A549 (cell line): ENCODE measurements around the gene KCNN1. TPM values are rescaled to one million over a fixed set of nuclear protein-coding genes. Genes with fewer than 3 reads are reported as not detected.

Experiments
- ATAC-seq, 2 experiments: fragments of 200-7000 bp in 1 of 2; fragments of >200 bp in 1 of 2; cut with Nextera tagmentation in 1 of 2; cut with Tn5 transposase in 1 of 2; 3 replicates each; pipeline versions ENCODE4 v1.8.0 to v1.9.1; 2018 to 2020; ENCODE audit warnings: mild to moderate bottlenecking in 1 of 2, moderate library complexity in 1 of 2
- CTCF ChIA-PET: fragments of 300-600 bp; sonication (Branson Sonifier 250); formaldehyde crosslinking; extraction: SDS; loops from one replicate; lab custom pipeline; 2021; ENCODE audit warnings: antibody characterized with exemption, inconsistent platforms; lab: Yijun Ruan, JAX
- POLR2A ChIA-PET: fragments of 350-600 bp; formaldehyde crosslinking; extraction: SDS; loops from one replicate; lab custom pipeline; 2021; ENCODE audit warnings: antibody characterized with exemption, inconsistent platforms; lab: Yijun Ruan, JAX
- DNase-seq, 2 experiments: peaks; one replicate each; pipeline versions ENCODE4 v3.0.0 to v3.0.0-alpha.2; 2011 to 2016; ENCODE audit warnings: low read depth in 1 of 2, low spot score in 1 of 2
- FAIRE-seq: peaks from 2 replicates; lab custom pipeline; 2011; peaks lifted over from hg19 to GRCh38; lab: Jason Lieb, UNC
- H3K27ac ChIP-seq, 2 experiments: fragments of >200 bp; sonication (Bioruptor Twin); formaldehyde crosslinking; 3 replicates each; pipeline ENCODE4 v1.5.1; 2016 to 2017
- H3K4me1 ChIP-seq: fragments of >200 bp; sonication (Bioruptor Twin); formaldehyde crosslinking; 3 replicates; pipeline ENCODE4 v1.6.1; 2016
- H3K4me2 ChIP-seq: fragments of >200 bp; sonication (Bioruptor Twin); formaldehyde crosslinking; 3 replicates; pipeline ENCODE4 v1.6.1; 2016
- H3K4me3 ChIP-seq: fragments of >200 bp; sonication (Bioruptor Twin); formaldehyde crosslinking; 3 replicates; pipeline ENCODE4 v1.5.1; 2016
- H3K9me3 ChIP-seq: fragments of >200 bp; sonication (Bioruptor Twin); formaldehyde crosslinking; 3 replicates; pipeline ENCODE4 v1.6.1; 2016
- ATOH8 ChIP-seq: fragments of 250-450 bp; sonication (Bioruptor Pico); IDR thresholded peaks from 2 replicates; pipeline ENCODE4 v1.5.0; 2020; ENCODE audit warnings: low read depth, mild to moderate bottlenecking, moderate library complexity
- BCL3 ChIP-seq: fragments of >200 bp; sonication (Bioruptor Twin); formaldehyde crosslinking; IDR thresholded peaks from 3 replicates; pipeline ENCODE4 v1.6.1; 2016
- BHLHE40 ChIP-seq: IDR thresholded peaks from 2 replicates; pipeline ENCODE4 v1.6.1; 2012; ENCODE audit warnings: low read depth, low read length, inconsistent platforms
- CBX2 ChIP-seq: fragments of 200-600 bp; sonication (generic); IDR thresholded peaks from 2 replicates; pipeline ENCODE4 v1.6.1; 2016; ENCODE audit warnings: low read depth, mild to moderate bottlenecking, borderline replicate concordance
- CBX8 ChIP-seq: fragments of 200-600 bp; sonication (generic); IDR thresholded peaks from 2 replicates; pipeline ENCODE4 v1.6.1; 2016
- CEBPB ChIP-seq, 2 experiments: fragments of >200 bp in 1 of 2; sonication (Bioruptor Twin) in 1 of 2; formaldehyde crosslinking in 1 of 2; IDR thresholded peaks; 2 replicates each; pipeline ENCODE4 v1.6.1; 2012 to 2016
- CTCF ChIP-seq: fragments of >200 bp; sonication (Bioruptor Twin); formaldehyde crosslinking; IDR thresholded peaks from 3 replicates; pipeline ENCODE4 v1.5.1; 2016
- EHF ChIP-seq: fragments of 250-450 bp; sonication (Bioruptor Pico); IDR thresholded peaks from 2 replicates; pipeline ENCODE4 v1.5.0; 2020; ENCODE audit warnings: mild to moderate bottlenecking
- EHMT2 ChIP-seq: fragments of 200-600 bp; sonication (generic); IDR thresholded peaks from 2 replicates; pipeline ENCODE4 v1.6.1; 2016; ENCODE audit warnings: antibody characterized with exemption, low read depth, mild to moderate bottlenecking, moderate library complexity
- ESRRA ChIP-seq: fragments of 150-350 bp; IDR thresholded peaks from 2 replicates; pipeline ENCODE4 v1.6.1; 2014; ENCODE audit warnings: mild to moderate bottlenecking, low read length, borderline replicate concordance
- FOSL2 ChIP-seq, 2 experiments: fragments of 450-650 bp in 1 of 2; fragments of >200 bp in 1 of 2; sonication (Bioruptor Twin) in 1 of 2; formaldehyde crosslinking; IDR thresholded peaks; 2 replicates each; pipeline versions ENCODE4 v1.5.0 to v1.6.1; 2016 to 2020; ENCODE audit warnings: mild to moderate bottlenecking in 1 of 2, moderate library complexity in 1 of 2
- FOXS1 ChIP-seq: fragments of 250-450 bp; sonication (Bioruptor Pico); IDR thresholded peaks from 2 replicates; pipeline ENCODE4 v1.5.0; 2020; ENCODE audit warnings: mild to moderate bottlenecking, moderate library complexity
- HDAC2 ChIP-seq: fragments of 200-600 bp; sonication (generic); IDR thresholded peaks from 2 replicates; pipeline ENCODE4 v1.6.1; 2016
- HEYL ChIP-seq: fragments of 250-450 bp; sonication (Bioruptor Pico); IDR thresholded peaks from 2 replicates; pipeline ENCODE4 v1.8.0; 2021; ENCODE audit warnings: mild to moderate bottlenecking, moderate library complexity
- JUNB ChIP-seq: fragments of >200 bp; sonication (Bioruptor Twin); formaldehyde crosslinking; IDR thresholded peaks from 2 replicates; pipeline ENCODE4 v1.6.1; 2016
- KDM1A ChIP-seq: fragments of 200-600 bp; sonication (generic); IDR thresholded peaks from 2 replicates; pipeline ENCODE4 v1.6.1; 2016; ENCODE audit warnings: low read depth, mild to moderate bottlenecking
- MAFK ChIP-seq: fragments of 450-650 bp; IDR thresholded peaks from 2 replicates; pipeline ENCODE4 v1.6.1; 2014; ENCODE audit not compliant: partially characterized antibody
- MAX ChIP-seq: IDR thresholded peaks from 2 replicates; pipeline ENCODE4 v1.6.1; 2012
- MAZ ChIP-seq: fragments of 150-350 bp; IDR thresholded peaks from 2 replicates; pipeline ENCODE4 v1.6.1; 2014; ENCODE audit warnings: antibody characterized with exemption, low read depth, low read length, borderline replicate concordance
- NR3C1 ChIP-seq: fragments of >200 bp; sonication (Bioruptor Twin); formaldehyde crosslinking; IDR thresholded peaks from 3 replicates; pipeline ENCODE4 v1.6.1; 2017
- PBX3 ChIP-seq: IDR thresholded peaks from 2 replicates; pipeline ENCODE4 v1.6.1; 2012
- POLR2A ChIP-seq: IDR thresholded peaks from 2 replicates; pipeline ENCODE4 v1.6.1; 2012; ENCODE audit warnings: mild to moderate bottlenecking, low read length
- RARB ChIP-seq: fragments of 250-450 bp; sonication (Bioruptor Pico); IDR thresholded peaks from 2 replicates; pipeline ENCODE4 v1.8.0; 2021; ENCODE audit warnings: mild to moderate bottlenecking, moderate library complexity
- RCOR1 ChIP-seq: fragments of 150-350 bp; IDR thresholded peaks from 2 replicates; pipeline ENCODE4 v1.6.1; 2014; ENCODE audit warnings: antibody characterized with exemption, low read length, low read depth
- TFCP2L1 ChIP-seq: fragments of 250-450 bp; sonication (Bioruptor Pico); IDR thresholded peaks from 2 replicates; pipeline ENCODE4 v1.5.0; 2021; ENCODE audit warnings: mild to moderate bottlenecking
- WGBS: methylation state at CpG from one replicate; pipeline ENCODE4 v1.1.6; 2017; ENCODE audit errors: missing lambda C conversion rate; 5-methylcytosine and 5-hydroxymethylcytosine counted together
- polyA plus RNA-seq, 4 experiments: library from polyadenylated mRNA; depleted of rRNA in 3 of 4; stranded (reverse); fragments of >200 nt; fragmentation: RNase III in 1 of 4; extraction: RNeasy Plus Mini Kit Qiagen cat#74134 plus additional on column Dnase treatment in 1 of 4; gene quantifications; 2 replicates in 3 of 4; 3 replicates in 1 of 4; pipeline ENCODE4 v1.2.3, GENCODE V29; 2011 to 2017
- TF ChIP-seq, protein P1 (sequence below): fragments of 250-450 bp; sonication (Bioruptor Pico); IDR thresholded peaks from 2 replicates; pipeline ENCODE4 v1.5.0; 2021; ENCODE audit warnings: mild to moderate bottlenecking, moderate library complexity, borderline replicate concordance
- TF ChIP-seq, protein P2 (sequence below): fragments of >200 bp; sonication (Bioruptor Twin); formaldehyde crosslinking; IDR thresholded peaks from 2 replicates; pipeline ENCODE4 v1.6.1; 2016
- TF ChIP-seq, protein P3 (sequence below): fragments of 200-600 bp; sonication (generic); IDR thresholded peaks from 2 replicates; pipeline ENCODE4 v1.6.1; 2016; ENCODE audit warnings: antibody characterized with exemption, mild to moderate bottlenecking, moderate library complexity

Gene KCNN1
- polyA plus RNA-seq, 2 of the 4 experiments (the other 2 are of a cell fraction): 0.43 to 0.85 TPM

DNA sequence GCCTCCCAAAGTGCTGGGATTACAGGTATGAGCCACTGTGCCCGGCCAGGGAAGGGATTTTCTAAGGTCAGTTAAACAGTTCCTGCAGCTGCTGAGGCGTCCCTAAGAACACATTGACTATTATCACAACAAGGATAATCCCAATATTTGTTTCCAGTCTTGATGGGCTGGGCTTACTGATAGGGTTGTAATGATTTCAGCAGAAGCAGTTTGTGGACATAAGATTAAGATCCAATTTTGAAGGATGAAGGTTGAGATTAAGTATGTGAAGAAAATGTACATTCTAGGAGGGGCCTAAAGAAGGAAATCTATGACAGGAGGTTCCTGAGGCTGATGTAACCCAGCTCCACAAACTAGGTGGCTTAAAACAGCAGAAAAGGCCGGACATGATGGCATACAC, 44.8 kb upstream of the KCNN1 start:
- ATAC-seq (no peak), FAIRE-seq (no peak), DNase-seq (no peak)
- H3K4me1 ChIP-seq: no peaks in the 10 kb centered on the region
- 47% methylated on average over 2 of the region's 3 CpGs for WGBS
- TF ChIP-seq, protein P1, sequence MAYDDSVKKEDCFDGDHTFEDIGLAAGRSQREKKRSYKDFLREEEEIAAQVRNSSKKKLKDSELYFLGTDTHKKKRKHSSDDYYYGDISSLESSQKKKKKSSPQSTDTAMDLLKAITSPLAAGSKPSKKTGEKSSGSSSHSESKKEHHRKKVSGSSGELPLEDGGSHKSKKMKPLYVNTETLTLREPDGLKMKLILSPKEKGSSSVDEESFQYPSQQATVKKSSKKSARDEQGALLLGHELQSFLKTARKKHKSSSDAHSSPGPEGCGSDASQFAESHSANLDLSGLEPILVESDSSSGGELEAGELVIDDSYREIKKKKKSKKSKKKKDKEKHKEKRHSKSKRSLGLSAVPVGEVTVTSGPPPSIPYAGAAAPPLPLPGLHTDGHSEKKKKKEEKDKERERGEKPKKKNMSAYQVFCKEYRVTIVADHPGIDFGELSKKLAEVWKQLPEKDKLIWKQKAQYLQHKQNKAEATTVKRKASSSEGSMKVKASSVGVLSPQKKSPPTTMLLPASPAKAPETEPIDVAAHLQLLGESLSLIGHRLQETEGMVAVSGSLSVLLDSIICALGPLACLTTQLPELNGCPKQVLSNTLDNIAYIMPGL (CRISPR knock-in tag): no peak
- TF ChIP-seq NR3C1 (no peak), MAFK (no peak), TFCP2L1 (CRISPR knock-in tag) (no peak), CBX2 (no peak), JUNB (no peak), RARB (CRISPR knock-in tag) (no peak), MAZ (no peak), MAX (no peak), KDM1A (no peak), PBX3 (no peak), POLR2A (no peak), BCL3 (no peak), BHLHE40 (no peak), HEYL (CRISPR knock-in tag) (no peak), CTCF (no peak)
- TF ChIP-seq, protein P2, sequence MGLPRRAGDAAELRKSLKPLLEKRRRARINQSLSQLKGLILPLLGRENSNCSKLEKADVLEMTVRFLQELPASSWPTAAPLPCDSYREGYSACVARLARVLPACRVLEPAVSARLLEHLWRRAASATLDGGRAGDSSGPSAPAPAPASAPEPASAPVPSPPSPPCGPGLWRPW: no peak
- H3K4me3 ChIP-seq: no peak overlapping the region
- CTCF ChIA-PET: interaction anchor here (1.1 kb wide), 2 partner anchors 10 to 16 kb away, joined by 3 to 4 read pairs; no protein-coding TSS in a partner anchor
- H3K4me2 ChIP-seq: no peak overlapping the region
- H3K27ac ChIP-seq: no peak overlapping the region
- POLR2A ChIA-PET: no interaction called here
- no peaks in the 10 kb centered on the region for H3K9me3 ChIP-seq

DNA sequence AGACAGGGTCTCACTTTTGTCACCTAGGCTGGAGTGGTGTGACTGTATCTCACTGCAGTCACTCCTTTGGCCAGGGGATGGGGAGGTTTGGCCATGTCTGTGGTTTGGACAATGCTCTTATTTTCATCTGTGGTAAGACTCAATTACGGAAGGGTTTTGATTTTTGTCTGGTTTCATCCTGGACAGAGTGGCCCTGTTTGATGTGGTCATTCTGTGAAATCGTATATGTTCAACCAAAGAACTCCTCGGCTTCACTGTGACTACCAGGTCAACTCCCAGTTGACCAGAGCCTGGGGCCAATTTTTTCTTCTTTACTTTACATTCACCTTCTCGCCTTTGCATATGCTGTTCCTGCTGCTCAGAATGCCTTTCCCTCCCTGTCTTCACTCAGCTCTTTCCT, 40.9 kb upstream of the KCNN1 start:
- Histone ChIP-seq H3K27ac (no peak overlapping the region), H3K4me3 (no peak overlapping the region), H3K4me2 (no peak overlapping the region), H3K9me3 (no peaks in the 10 kb centered on the region), H3K4me1 (no peaks in the 10 kb centered on the region)
- DNase-seq: no peak
- no peak for FAIRE-seq
- WGBS: 45% methylated on average over 4 of the region's 4 CpGs
- ChIA-PET CTCF (interaction anchor here (1.0 to 1.1 kb wide), 2 partner anchors 50 to 56 kb away, joined by 3 read pairs; no protein-coding TSS in a partner anchor), POLR2A (interaction anchor here (0.6 kb wide), 1 partner anchor 55 kb away, joined by 3 read pairs; no protein-coding TSS in a partner anchor)
- ATAC-seq: no peak
- TF ChIP-seq CEBPB (IDR thresholded peaks at IDR 0.05) (no peak), FOSL2 (IDR thresholded peaks at IDR 0.05) (no peak), FOSL2 (CRISPR knock-in tag; IDR thresholded peaks at IDR 0.05) (no peak), EHF (no peak), EHMT2 (no peak), ESRRA (no peak), CBX8 (no peak), TFCP2L1 (CRISPR knock-in tag) (no peak), RCOR1 (no peak), HDAC2 (no peak), MAX (no peak), ATOH8 (no peak), FOXS1 (no peak)
- TF ChIP-seq, protein P3, sequence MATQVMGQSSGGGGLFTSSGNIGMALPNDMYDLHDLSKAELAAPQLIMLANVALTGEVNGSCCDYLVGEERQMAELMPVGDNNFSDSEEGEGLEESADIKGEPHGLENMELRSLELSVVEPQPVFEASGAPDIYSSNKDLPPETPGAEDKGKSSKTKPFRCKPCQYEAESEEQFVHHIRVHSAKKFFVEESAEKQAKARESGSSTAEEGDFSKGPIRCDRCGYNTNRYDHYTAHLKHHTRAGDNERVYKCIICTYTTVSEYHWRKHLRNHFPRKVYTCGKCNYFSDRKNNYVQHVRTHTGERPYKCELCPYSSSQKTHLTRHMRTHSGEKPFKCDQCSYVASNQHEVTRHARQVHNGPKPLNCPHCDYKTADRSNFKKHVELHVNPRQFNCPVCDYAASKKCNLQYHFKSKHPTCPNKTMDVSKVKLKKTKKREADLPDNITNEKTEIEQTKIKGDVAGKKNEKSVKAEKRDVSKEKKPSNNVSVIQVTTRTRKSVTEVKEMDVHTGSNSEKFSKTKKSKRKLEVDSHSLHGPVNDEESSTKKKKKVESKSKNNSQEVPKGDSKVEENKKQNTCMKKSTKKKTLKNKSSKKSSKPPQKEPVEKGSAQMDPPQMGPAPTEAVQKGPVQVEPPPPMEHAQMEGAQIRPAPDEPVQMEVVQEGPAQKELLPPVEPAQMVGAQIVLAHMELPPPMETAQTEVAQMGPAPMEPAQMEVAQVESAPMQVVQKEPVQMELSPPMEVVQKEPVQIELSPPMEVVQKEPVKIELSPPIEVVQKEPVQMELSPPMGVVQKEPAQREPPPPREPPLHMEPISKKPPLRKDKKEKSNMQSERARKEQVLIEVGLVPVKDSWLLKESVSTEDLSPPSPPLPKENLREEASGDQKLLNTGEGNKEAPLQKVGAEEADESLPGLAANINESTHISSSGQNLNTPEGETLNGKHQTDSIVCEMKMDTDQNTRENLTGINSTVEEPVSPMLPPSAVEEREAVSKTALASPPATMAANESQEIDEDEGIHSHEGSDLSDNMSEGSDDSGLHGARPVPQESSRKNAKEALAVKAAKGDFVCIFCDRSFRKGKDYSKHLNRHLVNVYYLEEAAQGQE: no peak
